Fibroblast of skin of right biceps (primary cell): Measurements from ENCODE around the gene PRXL2B.

Experiments used
- DNase-seq: peaks from one replicate; pipeline ENCODE4 v3.0.0-alpha.2; 2013

Gene PRXL2B

DNA sequence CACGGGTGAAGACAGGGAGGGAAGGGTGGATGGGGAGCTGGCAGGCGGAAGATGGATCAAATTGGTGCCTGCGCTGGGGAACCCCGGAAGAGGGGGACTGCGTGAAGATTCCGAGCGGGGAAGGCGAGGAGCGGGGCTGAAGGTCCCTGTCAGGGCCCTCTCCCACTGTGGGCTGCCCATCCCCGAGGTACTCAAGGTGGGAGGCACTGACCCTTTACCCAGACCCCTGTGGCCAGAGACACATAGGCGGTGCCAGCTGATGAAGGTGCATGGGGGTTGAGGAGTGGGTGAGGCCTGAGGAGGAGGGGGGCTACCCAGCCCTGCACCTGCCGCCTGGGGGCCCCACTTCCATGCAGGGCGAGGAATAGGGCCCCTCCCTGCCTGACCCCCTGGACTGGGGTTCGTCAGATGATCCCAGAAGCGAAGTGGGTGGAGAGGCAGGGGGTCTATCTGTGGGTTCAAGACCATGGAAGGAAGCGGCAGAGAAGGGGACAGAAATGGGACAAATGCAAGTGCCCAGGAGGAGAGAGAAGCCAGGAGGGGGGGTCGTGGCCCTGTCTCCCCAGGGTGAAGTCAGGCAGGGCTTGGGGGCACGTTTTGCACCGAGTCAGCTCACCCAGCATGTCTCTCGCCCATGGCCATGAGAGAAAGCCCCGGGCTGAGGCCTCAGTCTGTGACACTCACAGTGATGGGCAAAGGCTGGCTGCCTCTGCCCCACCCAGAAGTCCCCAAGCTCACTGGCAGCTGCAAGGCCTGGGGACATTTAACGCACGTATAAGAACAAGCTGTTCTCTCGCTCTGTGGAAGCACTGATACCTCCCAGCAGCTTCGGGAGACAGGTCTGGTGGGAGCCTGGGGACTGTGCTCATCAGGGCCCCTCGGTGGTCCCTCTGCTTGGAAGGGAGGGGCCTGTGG lies 53.3 kb downstream of the PRXL2B start:
- DNase-seq: no peak

DNA sequence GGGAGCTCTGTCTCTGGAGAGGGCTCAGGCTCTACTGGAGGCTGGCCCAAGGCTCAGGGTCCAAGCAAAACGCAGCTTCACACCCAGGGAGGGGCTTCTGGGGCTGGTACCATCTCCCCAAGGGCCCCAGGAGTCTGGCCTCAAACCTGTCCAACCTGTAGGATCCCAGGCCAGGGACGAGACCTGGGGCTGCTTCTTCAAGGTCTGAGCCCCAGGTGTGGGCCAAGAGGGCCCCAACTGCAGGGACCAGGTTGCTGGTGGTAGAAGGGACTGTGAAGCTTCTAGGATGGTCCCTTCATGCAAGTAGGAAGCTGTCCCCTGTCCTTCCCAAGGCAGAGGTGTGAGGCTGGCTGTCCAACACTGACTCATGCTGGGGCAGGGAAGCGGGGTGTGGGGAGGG lies 54.0 kb downstream of the PRXL2B start:
- no peak for DNase-seq
